Spleen (tissue), 7 donors: ENCODE results near the gene ZNF148.

Experiments
- POLR2A ChIP-seq, 3 donors: fragments of 450-650 bp; IDR thresholded peaks; one replicate each; pipeline ENCODE4 v1.5.1; 2017; ENCODE audit warnings: antibody characterized with exemption in 3 of 3, mild to moderate bottlenecking in 1 of 3
- POLR2AphosphoS5 ChIP-seq, 3 donors: sonication (generic); formaldehyde crosslinking; IDR thresholded peaks; one replicate each; pipeline ENCODE4 v1.5.1; 2017; ENCODE audit warnings: antibody characterized with exemption in 3 of 3
- TF ChIP-seq, protein P1 (sequence below), 11 experiments: fragments of 200-600 bp in 7 of 11; fragments of 450-650 bp in 4 of 11; sonication (generic) in 4 of 11; IDR thresholded peaks in 8 of 11; conservative IDR thresholded peaks in 3 of 11; 1 replicate in 7 of 11; 2 replicates in 4 of 11; pipeline versions ENCODE4 v1.4.0 to v1.8.0; 2016 to 2021; ENCODE audit warnings: antibody characterized with exemption in 11 of 11, inconsistent platforms in 4 of 11, mild to moderate bottlenecking in 1 of 11
- donor health status: DM: no; HTN: no; CAD: no; lungs with moderate emphysema.
- donor health status: DM: no; HTN: no; CAD: no.
- donor health status: DM: no; HTN: no; CAD: no.

DNA sequence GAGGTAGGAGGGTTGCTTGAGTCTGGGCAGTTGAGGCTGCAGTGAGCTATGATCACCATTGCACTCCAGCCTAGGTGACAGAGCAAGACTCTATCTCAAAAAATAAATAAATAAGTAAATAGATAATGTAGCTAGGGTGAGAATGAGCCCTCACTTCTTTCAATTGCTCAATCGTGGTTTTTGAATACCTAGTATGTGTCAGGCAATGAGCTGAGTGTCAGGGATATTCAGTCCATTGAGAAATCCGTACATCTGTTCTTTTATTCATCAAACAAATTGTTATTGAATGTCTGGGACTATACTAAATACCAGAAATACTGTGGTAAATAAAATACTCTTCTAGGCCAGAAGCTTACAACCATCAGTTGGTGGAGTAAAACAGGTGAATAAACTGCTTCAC lies 6.2 kb upstream of the ZNF148 start:
- TF ChIP-seq, protein P1, sequence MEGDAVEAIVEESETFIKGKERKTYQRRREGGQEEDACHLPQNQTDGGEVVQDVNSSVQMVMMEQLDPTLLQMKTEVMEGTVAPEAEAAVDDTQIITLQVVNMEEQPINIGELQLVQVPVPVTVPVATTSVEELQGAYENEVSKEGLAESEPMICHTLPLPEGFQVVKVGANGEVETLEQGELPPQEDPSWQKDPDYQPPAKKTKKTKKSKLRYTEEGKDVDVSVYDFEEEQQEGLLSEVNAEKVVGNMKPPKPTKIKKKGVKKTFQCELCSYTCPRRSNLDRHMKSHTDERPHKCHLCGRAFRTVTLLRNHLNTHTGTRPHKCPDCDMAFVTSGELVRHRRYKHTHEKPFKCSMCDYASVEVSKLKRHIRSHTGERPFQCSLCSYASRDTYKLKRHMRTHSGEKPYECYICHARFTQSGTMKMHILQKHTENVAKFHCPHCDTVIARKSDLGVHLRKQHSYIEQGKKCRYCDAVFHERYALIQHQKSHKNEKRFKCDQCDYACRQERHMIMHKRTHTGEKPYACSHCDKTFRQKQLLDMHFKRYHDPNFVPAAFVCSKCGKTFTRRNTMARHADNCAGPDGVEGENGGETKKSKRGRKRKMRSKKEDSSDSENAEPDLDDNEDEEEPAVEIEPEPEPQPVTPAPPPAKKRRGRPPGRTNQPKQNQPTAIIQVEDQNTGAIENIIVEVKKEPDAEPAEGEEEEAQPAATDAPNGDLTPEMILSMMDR (IDR thresholded peaks at IDR 0.05 in 8 of 11, conservative IDR thresholded peaks at IDR 0.05 in 3 of 11), result no peak
- no peak for TF ChIP-seq POLR2AphosphoS5 (IDR thresholded peaks at IDR 0.05)
- TF ChIP-seq POLR2A (IDR thresholded peaks at IDR 0.05), result no peak
